Measurements from ENCODE around the gene SARS1. TPM values are rescaled to one million over a fixed set of nuclear protein-coding genes. Genes with fewer than 3 reads are reported as not detected.

SARS1 gene
- total RNA-seq, 1 donor from 2014 or later: 129 TPM

- no peak overlapping the region for H3K27ac Mint-ChIP-seq
- peaks cover 27% of the 10 kb centered on the region for H3K27me3 Mint-ChIP-seq (ENCODE audit: low read depth)
- intact Hi-C loops (cut with micrococcal nuclease): loop anchor here (1.0 to 5.0 kb wide), 2 partner anchors 9 to 38 kb away; partner anchors contain the start of gene SARS1
Observed at GRCh38 chr1:109249654-109250401, 36.1 kb downstream of the SARS1 start.

GRCh38 chr1:109250454-109251276 is 36.9 kb downstream of the SARS1 start:
- DNase-seq (ENCODE audit: low spot score): no peak
- Mint-ChIP-seq H3K27ac (no peak overlapping the region), H3K4me1 (ENCODE audit: low read depth) (peaks cover 4% of the 10 kb centered on the region), H3K27me3 (ENCODE audit: low read depth) (peaks cover 27% of the 10 kb centered on the region), H3K36me3 (ENCODE audit: low read depth) (no peaks in the 10 kb centered on the region), H3K9me3 (no peaks in the 10 kb centered on the region), H3K4me3 (ENCODE audit: low read depth) (peak overlapping the region; percentile 58)
- intact Hi-C loops (cut with micrococcal nuclease): no loop called here

More at GRCh38 chr1:109249654-109250401, 36.1 kb downstream of the SARS1 start:
- Mint-ChIP-seq H3K4me1 (ENCODE audit: low read depth) (peaks cover 4% of the 10 kb centered on the region), H3K36me3 (ENCODE audit: low read depth) (no peaks in the 10 kb centered on the region), H3K4me3 (ENCODE audit: low read depth) (peak overlapping the region; percentile 42), H3K9me3 (no peaks in the 10 kb centered on the region)
- no peak for DNase-seq (ENCODE audit: low spot score)

- peak overlapping the region; percentile 24 for H3K4me3 Mint-ChIP-seq (ENCODE audit: low read depth)
- peaks cover 4% of the 10 kb centered on the region for H3K4me1 Mint-ChIP-seq (ENCODE audit: low read depth)
- H3K27me3 Mint-ChIP-seq (ENCODE audit: low read depth): peaks cover 26% of the 10 kb centered on the region
- intact Hi-C loops (cut with micrococcal nuclease): no loop called here
- no peak overlapping the region for H3K27ac Mint-ChIP-seq
- H3K36me3 Mint-ChIP-seq (ENCODE audit: low read depth): no peaks in the 10 kb centered on the region
- no peaks in the 10 kb centered on the region for H3K9me3 Mint-ChIP-seq
- DNase-seq (ENCODE audit: low spot score): no peak
Observed at GRCh38 chr1:109251277-109252166, 37.8 kb downstream of the SARS1 start.

DNA sequence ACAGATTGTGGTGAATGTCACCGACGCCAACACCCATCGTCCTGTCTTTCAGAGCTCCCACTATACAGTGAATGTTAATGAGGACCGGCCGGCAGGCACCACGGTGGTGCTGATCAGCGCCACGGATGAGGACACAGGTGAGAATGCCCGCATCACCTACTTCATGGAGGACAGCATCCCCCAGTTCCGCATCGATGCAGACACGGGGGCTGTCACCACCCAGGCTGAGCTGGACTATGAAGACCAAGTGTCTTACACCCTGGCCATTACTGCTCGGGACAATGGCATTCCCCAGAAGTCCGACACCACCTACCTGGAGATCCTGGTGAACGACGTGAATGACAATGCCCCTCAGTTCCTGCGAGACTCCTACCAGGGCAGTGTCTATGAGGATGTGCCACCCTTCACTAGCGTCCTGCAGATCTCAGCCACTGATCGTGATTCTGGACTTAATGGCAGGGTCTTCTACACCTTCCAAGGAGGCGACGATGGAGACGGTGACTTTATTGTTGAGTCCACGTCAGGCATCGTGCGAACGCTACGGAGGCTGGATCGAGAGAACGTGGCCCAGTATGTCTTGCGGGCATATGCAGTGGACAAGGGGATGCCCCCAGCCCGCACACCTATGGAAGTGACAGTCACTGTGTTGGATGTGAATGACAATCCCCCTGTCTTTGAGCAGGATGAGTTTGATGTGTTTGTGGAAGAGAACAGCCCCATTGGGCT is 38.6 kb downstream of the SARS1 start:
- H3K4me1 Mint-ChIP-seq (ENCODE audit: low read depth): peaks cover 4% of the 10 kb centered on the region
- no peaks in the 10 kb centered on the region for H3K36me3 Mint-ChIP-seq (ENCODE audit: low read depth)
- no peak for DNase-seq (ENCODE audit: low spot score)
- H3K9me3 Mint-ChIP-seq: no peaks in the 10 kb centered on the region
- H3K4me3 Mint-ChIP-seq (ENCODE audit: low read depth): no peak overlapping the region
- peaks cover 24% of the 10 kb centered on the region for H3K27me3 Mint-ChIP-seq (ENCODE audit: low read depth)
- intact Hi-C loops (cut with micrococcal nuclease): no loop called here
- H3K27ac Mint-ChIP-seq: no peak overlapping the region

- Mint-ChIP-seq H3K9me3 (no peaks in the 10 kb centered on the region), H3K27me3 (ENCODE audit: low read depth) (peaks cover 17% of the 10 kb centered on the region), H3K4me1 (ENCODE audit: low read depth) (peaks cover 4% of the 10 kb centered on the region), H3K4me3 (ENCODE audit: low read depth) (no peak overlapping the region), H3K36me3 (ENCODE audit: low read depth) (no peaks in the 10 kb centered on the region), H3K27ac (no peak overlapping the region)
- intact Hi-C loops (cut with micrococcal nuclease): no loop called here
- no peak for DNase-seq (ENCODE audit: low spot score)
Observed at GRCh38 chr1:109252893-109253802, 39.4 kb downstream of the SARS1 start.

DNA sequence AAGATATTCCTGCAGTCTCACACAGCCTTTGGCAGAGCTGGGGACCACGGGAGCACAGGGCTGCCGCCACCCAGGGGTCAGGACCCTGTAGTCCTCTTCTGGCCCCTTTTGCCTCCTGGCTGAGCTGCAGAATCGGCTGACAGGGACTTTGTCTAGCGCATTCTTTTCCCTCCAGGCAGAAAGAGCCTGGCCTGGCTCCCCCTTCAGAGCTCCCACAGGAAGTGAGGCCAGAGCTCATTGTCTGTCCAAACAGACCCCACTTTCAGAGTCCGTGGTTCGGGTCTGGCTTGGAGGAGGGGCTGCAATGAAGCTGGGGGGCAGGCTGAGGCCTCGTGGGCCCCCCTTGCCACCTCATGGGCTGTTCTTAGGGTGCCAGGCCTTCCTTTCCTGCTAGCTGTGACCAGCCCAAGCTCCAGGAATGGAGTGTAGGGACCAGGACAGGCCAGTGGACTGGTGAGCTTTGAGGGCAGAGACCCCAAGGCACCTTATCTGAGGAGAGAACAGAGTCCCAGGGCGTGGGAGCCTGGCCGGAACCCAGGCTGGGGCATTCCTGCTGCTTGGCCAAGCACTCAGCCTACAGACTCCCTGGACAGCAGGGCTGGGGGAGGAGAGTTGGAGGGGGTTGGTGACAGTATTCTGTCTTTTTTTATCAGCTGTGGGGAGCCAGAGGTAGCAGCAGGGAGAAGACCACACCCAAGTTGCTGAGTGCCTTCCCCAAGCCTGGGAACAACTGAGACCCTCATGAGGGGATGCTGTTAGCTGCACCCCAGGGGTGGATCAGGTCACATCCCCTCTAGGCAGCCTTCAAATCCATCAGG is 40.3 kb downstream of the SARS1 start:
- Mint-ChIP-seq H3K4me3 (ENCODE audit: low read depth) (no peak overlapping the region), H3K27me3 (ENCODE audit: low read depth) (peaks cover 16% of the 10 kb centered on the region), H3K36me3 (ENCODE audit: low read depth) (no peaks in the 10 kb centered on the region), H3K9me3 (no peaks in the 10 kb centered on the region), H3K4me1 (ENCODE audit: low read depth) (peaks cover 3% of the 10 kb centered on the region), H3K27ac (no peak overlapping the region)
- intact Hi-C loops (cut with micrococcal nuclease): no loop called here
- DNase-seq (ENCODE audit: low spot score): no peak

DNA sequence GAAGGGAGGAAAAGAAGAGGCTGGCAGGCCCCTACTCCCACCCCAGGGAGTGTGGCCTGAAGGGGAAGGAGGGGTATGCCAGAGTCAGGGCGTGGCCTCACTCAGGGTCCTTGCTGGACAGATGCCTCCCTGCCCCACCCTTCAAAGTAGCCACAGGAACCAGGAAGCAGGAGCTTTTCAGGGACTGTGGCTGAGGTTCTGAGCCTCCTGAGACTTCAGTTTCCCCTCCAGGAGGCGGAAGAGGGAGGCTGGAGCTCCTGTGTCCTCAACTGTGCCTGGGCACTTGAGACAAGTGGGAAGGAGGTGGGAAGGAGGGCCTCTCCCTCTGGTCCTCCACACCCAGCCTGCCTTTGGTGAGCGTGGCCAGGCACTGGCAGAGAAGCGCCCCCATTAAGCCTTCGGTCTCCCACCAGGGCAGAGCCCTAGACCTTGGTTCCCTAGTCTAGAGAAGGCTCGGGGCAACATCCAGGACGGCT is 40.9 kb downstream of the SARS1 start:
- no peaks in the 10 kb centered on the region for H3K36me3 Mint-ChIP-seq (ENCODE audit: low read depth)
- no peak overlapping the region for H3K4me3 Mint-ChIP-seq (ENCODE audit: low read depth)
- no peak overlapping the region for H3K27ac Mint-ChIP-seq
- no peaks in the 10 kb centered on the region for H3K9me3 Mint-ChIP-seq
- intact Hi-C loops (cut with micrococcal nuclease): no loop called here
- no peaks in the 10 kb centered on the region for H3K4me1 Mint-ChIP-seq (ENCODE audit: low read depth)
- DNase-seq (ENCODE audit: low spot score): no peak
- peaks cover 16% of the 10 kb centered on the region for H3K27me3 Mint-ChIP-seq (ENCODE audit: low read depth)

GRCh38 chr1:109255097-109255651 is 41.5 kb downstream of the SARS1 start:
- H3K4me1 Mint-ChIP-seq (ENCODE audit: low read depth): no peaks in the 10 kb centered on the region
- no peak for DNase-seq (ENCODE audit: low spot score)
- H3K36me3 Mint-ChIP-seq (ENCODE audit: low read depth): no peaks in the 10 kb centered on the region
- peaks cover 16% of the 10 kb centered on the region for H3K27me3 Mint-ChIP-seq (ENCODE audit: low read depth)
- no peak overlapping the region for H3K27ac Mint-ChIP-seq
- intact Hi-C loops (cut with micrococcal nuclease): no loop called here
- no peak overlapping the region for H3K4me3 Mint-ChIP-seq (ENCODE audit: low read depth)
- H3K9me3 Mint-ChIP-seq: no peaks in the 10 kb centered on the region

- H3K4me1 Mint-ChIP-seq (ENCODE audit: low read depth): no peaks in the 10 kb centered on the region
- no peak overlapping the region for H3K4me3 Mint-ChIP-seq (ENCODE audit: low read depth)
- no peak for DNase-seq (ENCODE audit: low spot score)
- intact Hi-C loops (cut with micrococcal nuclease): no loop called here
- H3K9me3 Mint-ChIP-seq: no peaks in the 10 kb centered on the region
- no peaks in the 10 kb centered on the region for H3K36me3 Mint-ChIP-seq (ENCODE audit: low read depth)
- H3K27ac Mint-ChIP-seq: no peak overlapping the region
- peaks cover 15% of the 10 kb centered on the region for H3K27me3 Mint-ChIP-seq (ENCODE audit: low read depth)
Observed at GRCh38 chr1:109255678-109256077, 42.0 kb downstream of the SARS1 start.

GRCh38 chr1:109256085-109256484 is 42.4 kb downstream of the SARS1 start:
- Mint-ChIP-seq H3K27me3 (ENCODE audit: low read depth) (peaks cover 12% of the 10 kb centered on the region), H3K4me3 (ENCODE audit: low read depth) (no peak overlapping the region), H3K4me1 (ENCODE audit: low read depth) (no peaks in the 10 kb centered on the region), H3K9me3 (no peaks in the 10 kb centered on the region), H3K27ac (no peak overlapping the region), H3K36me3 (ENCODE audit: low read depth) (no peaks in the 10 kb centered on the region)
- no peak for DNase-seq (ENCODE audit: low spot score)
- intact Hi-C loops (cut with micrococcal nuclease): no loop called here

All from activated T-helper 2 cell treated with anti-CD3 and anti-CD28 coated beads, Interferon-gamma antibody, Interleukin-2, Interleukin-4, amounts not matched to agents 10 μg/mL and 5 μg/mL and 100 μg/mL, durations not matched to agents 14 hours and 24 hours and 36 hours (primary cell).